Measurements from ENCODE around the gene UGDH. TPM values are rescaled to one million over a fixed set of nuclear protein-coding genes. Genes with fewer than 3 reads are reported as not detected.

Gene UGDH
- total and polyA plus RNA-seq, 2 of the 13 experiments (the other 11 are each of a cell fraction or from before 2014, with no cell fraction given): 99.0 to 384 TPM

- H3K27ac ChIP-seq (ENCODE audit: extremely low read length, insufficient read depth, low read length): peak overlapping the region; percentile 74
- H3K79me2 ChIP-seq (ENCODE audit: insufficient read depth, low read length): no peaks in the 10 kb centered on the region
- H3K9ac ChIP-seq (ENCODE audit: insufficient read depth, low read depth, low read length): peak overlapping the region; percentile 43
- H3K36me3 ChIP-seq (replicated peaks in 1 of 2; ENCODE audit: control insufficient read depth in 1 of 2, insufficient read depth in 2 of 2, low read length in 2 of 2): peaks cover 7 to 12% of the 10 kb centered on the region in 2 experiments; a peak in 4 of 5 replicates
- POLR2A ChIA-PET: interaction anchor here (0.6 to 2.4 kb wide), 3 partner anchors 24 to 173 kb away, joined by 5 to 11 read pairs (median 6); partner anchors contain the start of gene UGDH
- H3K4me2 ChIP-seq (ENCODE audit: low read depth, low read length): peak overlapping the region; percentile 66
- no peaks in the 10 kb centered on the region for H3K9me3 ChIP-seq (ENCODE audit: low read length)
- BruUV-seq (replicated peaks): no TSS peak
- H2AFZ ChIP-seq (ENCODE audit: low read length): no peak overlapping the region
- DNase-seq (ENCODE audit: low spot score) (peak; percentile 64), FAIRE-seq (no peak), ATAC-seq (peak; percentile 33; the same call in 1 of the 3 replicates)
- intact Hi-C loops (cut with micrococcal nuclease; ENCODE audit: unreplicated experiment) (loop anchor here (5.0 to 10.0 kb wide), 4 partner anchors 55 to 590 kb away; partner anchors contain the start of genes N4BP2 and SMIM14), in situ Hi-C loops (cut with HindIII; ENCODE audit: extremely low pct_ligation_motif_present, low pct_unique_long_range_greater_than_20kb) (loop anchor here (5.0 kb wide), 1 partner anchor 510 kb away; the partner anchor contains the start of gene PDS5A)
- peak overlapping the region in 2 of 3 experiments; percentile 5 to 22; a peak in 1 of 6 replicates for H3K4me3 ChIP-seq (replicated peaks in 1 of 3; ENCODE audit: insufficient read depth in 1 of 3, low read depth in 2 of 3, low read length in 3 of 3)
- H3K4me1 ChIP-seq (ENCODE audit: insufficient read depth, low read length): peaks cover 58% of the 10 kb centered on the region
- H3K27me3 ChIP-seq (ENCODE audit: control insufficient read depth in 1 of 2, insufficient read depth in 2 of 2, low read length in 2 of 2): no peaks in the 10 kb centered on the region
- no peaks in the 10 kb centered on the region for H4K20me1 ChIP-seq (ENCODE audit: insufficient read depth, low read length)
- WGBS (ENCODE audit: low lambda C conversion rate): 13% methylated on average over 4 of the region's 4 CpGs
- CTCF ChIA-PET (ENCODE audit: low intra/inter-chr PET ratio, low total read pairs): no interaction called here
- TF ChIP-seq ARID5B (CRISPR knock-in tag; IDR thresholded peaks at IDR 0.05) (peak; percentile 83), ZUFSP (CRISPR knock-in tag; IDR thresholded peaks at IDR 0.05; ENCODE audit: borderline replicate concordance) (no peak), ZNF687 (CRISPR knock-in tag; IDR thresholded peaks at IDR 0.05) (no peak), XBP1 (CRISPR knock-in tag; IDR thresholded peaks at IDR 0.05) (no peak), MAFK (conservative IDR thresholded peaks at IDR 0.05 in 1 of 2, IDR thresholded peaks at IDR 0.05 in 1 of 2; ENCODE audit: low read length in 2 of 2) (0 out of 4 replicates have a peak, but pooled peaks of 1 of the 2 experiments have one; percentile 6), MXI1 (IDR thresholded peaks at IDR 0.05; ENCODE audit: borderline replicate concordance, low read depth, low read length) (no peak), ZNF543 (CRISPR knock-in tag; IDR thresholded peaks at IDR 0.05) (no peak), ATM (IDR thresholded peaks at IDR 0.05; ENCODE audit: borderline replicate concordance) (no peak), KLF13 (CRISPR knock-in tag; IDR thresholded peaks at IDR 0.05) (no peak), PATZ1 (CRISPR knock-in tag; IDR thresholded peaks at IDR 0.05) (no peak), ISX (CRISPR knock-in tag; conservative IDR thresholded peaks at IDR 0.05) (no peak), LCORL (IDR thresholded peaks at IDR 0.05) (no peak), LCORL (CRISPR knock-in tag; IDR thresholded peaks at IDR 0.05) (peak; percentile 39; the same call in 1 of the 2 replicates)
Measured at GRCh38 chr4:39467464-39467863, 59.8 kb downstream of the UGDH start.
